Thyroid gland (tissue), 4 donors: ENCODE measurements around the gene LLCFC1. TPM values are rescaled to one million over a fixed set of nuclear protein-coding genes. Genes with fewer than 3 reads are reported as not detected.

Experiments used
- DNase-seq, 2 donors: peaks; one replicate each; pipeline ENCODE4 v3.0.0-alpha.2; 2019
- H3K27ac ChIP-seq, 3 donors: fragments of 200-600 bp; sonication (generic); 1 replicate in 2 of 3; 2 replicates in 1 of 3; pipeline ENCODE4 v1.5.1; 2016 to 2019; ENCODE audit warnings: mild to moderate bottlenecking in 1 of 3, moderate library complexity in 1 of 3
- H3K27me3 ChIP-seq: fragments of 200-600 bp; sonication (generic); one replicate; pipeline ENCODE4 v1.5.1; 2019
- H3K36me3 ChIP-seq, 2 donors: fragments of 200-600 bp; sonication (generic); one replicate each; pipeline ENCODE4 v1.5.1; 2016 to 2019
- H3K4me1 ChIP-seq, 2 donors: fragments of 200-600 bp; sonication (generic); one replicate each; pipeline ENCODE4 v1.5.1; 2017 to 2019
- H3K4me3 ChIP-seq, 3 donors: fragments of 200-600 bp; sonication (generic); replicated peaks in 1 of 3; 1 replicate in 2 of 3; 2 replicates in 1 of 3; pipeline ENCODE4 v1.5.1; 2016; ENCODE audit warnings: mild to moderate bottlenecking in 1 of 3
- H3K9me3 ChIP-seq: fragments of 200-600 bp; sonication (generic); one replicate; pipeline ENCODE4 v1.5.1; 2017
- CTCF ChIP-seq, 6 experiments: fragments of 200-600 bp in 3 of 6; fragments of 450-650 bp in 3 of 6; sonication (generic) in 3 of 6; IDR thresholded peaks; one replicate each; pipeline ENCODE4 v1.5.1; 2016 to 2019; ENCODE audit warnings: antibody characterized with exemption in 6 of 6, mild to moderate bottlenecking in 2 of 6, inconsistent platforms in 1 of 6, moderate library complexity in 1 of 6
- POLR2A ChIP-seq, 2 donors: fragments of 450-650 bp; IDR thresholded peaks; one replicate each; pipeline ENCODE4 v1.6.1; 2017; ENCODE audit warnings: antibody characterized with exemption in 2 of 2, mild to moderate bottlenecking in 2 of 2, moderate library complexity in 1 of 2
- WGBS, 2 donors: methylation state at CpG; one replicate each; pipeline ENCODE4 v1.1.5; 2017; 5-methylcytosine and 5-hydroxymethylcytosine counted together
- intact Hi-C: fragments of 100-400 bp; cut with DNase I; formaldehyde crosslinking; loops from one replicate; pipeline ENCODE4 v1.15.1; 2023
- total RNA-seq, 4 donors: library from RNA; depleted of rRNA; stranded (reverse); fragments of >200 nt; gene quantifications; one replicate each; pipeline ENCODE4 v1.2.3, GENCODE V29; 2016

Gene LLCFC1
- total RNA-seq, 4 donors from 2014 or later, result 0.67 TPM; not detected in 3

GRCh38 chr7:142933092-142933475 lies 6.2 kb upstream of the LLCFC1 start:
- Histone ChIP-seq H3K27me3 (no peaks in the 10 kb centered on the region), H3K27ac (no peak overlapping the region), H3K9me3 (no peaks in the 10 kb centered on the region), H3K4me3 (no peak overlapping the region), H3K4me1 (no peaks in the 10 kb centered on the region), H3K36me3 (no peaks in the 10 kb centered on the region)
- TF ChIP-seq CTCF (IDR thresholded peaks at IDR 0.05) (no peak), POLR2A (IDR thresholded peaks at IDR 0.05) (no peak)
- intact Hi-C loops, result no loop called here
- DNase-seq, result no peak
- WGBS, 2 donors, result 92 to 95% methylated on average over 7 of the region's 7 CpGs

- DNase-seq, result no peak
- Histone ChIP-seq H3K9me3 (no peaks in the 10 kb centered on the region), H3K4me3 (no peak within 1 kb of the TSS), H3K4me1 (no peaks in the 10 kb centered on the region), H3K36me3 (no peaks in the 10 kb centered on the region), H3K27ac (no peak within 1 kb of the TSS), H3K27me3 (no peaks in the 10 kb centered on the region)
- TF ChIP-seq CTCF (IDR thresholded peaks at IDR 0.05), result no peak
- no peak for TF ChIP-seq POLR2A (IDR thresholded peaks at IDR 0.05)
- intact Hi-C loops, result no loop called here
- WGBS, 2 donors, result 81 to 83% methylated on average over 4 of the region's 4 CpGs
Measured at GRCh38 chr7:142933624-142934023, 5.7 kb upstream of the LLCFC1 start, which contains the start of gene TRPV5. TSS of gene TRPV5 (minus strand) at chr7:142933746. CDS start at chr7:142933459, 287 bp downstream.

GRCh38 chr7:142934056-142934455 lies 5.2 kb upstream of the LLCFC1 start:
- no peak for DNase-seq
- H3K36me3 ChIP-seq, result no peaks in the 10 kb centered on the region
- TF ChIP-seq CTCF (IDR thresholded peaks at IDR 0.05) (no peak), POLR2A (IDR thresholded peaks at IDR 0.05) (no peak)
- no peaks in the 10 kb centered on the region for H3K27me3 ChIP-seq
- WGBS, 2 donors, result 72 to 77% methylated on average over 12 of the region's 12 CpGs
- no peak overlapping the region for H3K27ac ChIP-seq
- H3K4me3 ChIP-seq, result no peak overlapping the region
- intact Hi-C loops, result no loop called here
- no peaks in the 10 kb centered on the region for H3K9me3 ChIP-seq
- H3K4me1 ChIP-seq, result no peaks in the 10 kb centered on the region

GRCh38 chr7:142935941-142936565 lies 3.2 kb upstream of the LLCFC1 start:
- DNase-seq, result no peak
- 85 to 88% methylated on average over 12 of the region's 12 CpGs for WGBS, 2 donors
- Histone ChIP-seq H3K27me3 (no peaks in the 10 kb centered on the region), H3K36me3 (no peaks in the 10 kb centered on the region), H3K4me1 (no peaks in the 10 kb centered on the region), H3K27ac (no peak overlapping the region), H3K4me3 (no peak overlapping the region), H3K9me3 (no peaks in the 10 kb centered on the region)
- intact Hi-C loops, result no loop called here
- TF ChIP-seq POLR2A (IDR thresholded peaks at IDR 0.05) (no peak), CTCF (IDR thresholded peaks at IDR 0.05) (no peak)

- Histone ChIP-seq H3K36me3 (no peaks in the 10 kb centered on the region), H3K4me1 (no peaks in the 10 kb centered on the region), H3K9me3 (no peaks in the 10 kb centered on the region), H3K27me3 (no peaks in the 10 kb centered on the region), H3K4me3 (no peak overlapping the region), H3K27ac (no peak overlapping the region)
- 88 to 97% methylated on average over 4 of the region's 4 CpGs for WGBS, 2 donors
- no peak for DNase-seq
- intact Hi-C loops, result no loop called here
- TF ChIP-seq POLR2A (IDR thresholded peaks at IDR 0.05) (no peak), CTCF (IDR thresholded peaks at IDR 0.05) (no peak)
Measured at GRCh38 chr7:142938611-142939010, 673 bp upstream of the LLCFC1 start.
